Mesothelial cell of epicardium (in vitro differentiated cells): ENCODE data around the gene LBP. TPM values are rescaled to one million over a fixed set of nuclear protein-coding genes. Genes with fewer than 3 reads are reported as not detected.

Source experiments
- DNase-seq, 2 experiments: peaks; one replicate each; pipeline ENCODE4 v3.0.0; 2021; ENCODE audit warnings: low spot score in 2 of 2; ENCODE audit not compliant: unreplicated experiment in 2 of 2
- H3K27ac Mint-ChIP-seq: 2 replicates; pipeline ENCODE4 v1.8.0; 2021; ENCODE audit warnings: mixed read lengths
- H3K27me3 Mint-ChIP-seq: 2 replicates; pipeline ENCODE4 v1.8.0; 2021; ENCODE audit warnings: low read depth, mixed read lengths
- H3K36me3 Mint-ChIP-seq: 2 replicates; pipeline ENCODE4 v1.8.0; 2021; ENCODE audit warnings: mixed read lengths
- H3K4me1 Mint-ChIP-seq: 2 replicates; pipeline ENCODE4 v1.8.0; 2021; ENCODE audit warnings: mixed read lengths
- H3K4me3 Mint-ChIP-seq: 2 replicates; pipeline ENCODE4 v1.8.0; 2021; ENCODE audit warnings: mild to moderate bottlenecking, moderate library complexity, mixed read lengths
- H3K9me3 Mint-ChIP-seq: 2 replicates; pipeline ENCODE4 v1.8.0; 2021; ENCODE audit warnings: mixed read lengths
- CTCF ChIP-seq: fragments of 200-600 bp; sonication (generic); IDR thresholded peaks from one replicate; pipeline ENCODE4 v1.5.0; 2021; ENCODE audit warnings: antibody characterized with exemption; ENCODE audit not compliant: unreplicated experiment
- total RNA-seq: library from RNA; stranded (reverse); gene quantifications from 3 replicates; pipeline ENCODE4 v1.2.1, GENCODE V29; 2021

Gene LBP
- total RNA-seq, 1 donor from 2014 or later: not detected

DNA sequence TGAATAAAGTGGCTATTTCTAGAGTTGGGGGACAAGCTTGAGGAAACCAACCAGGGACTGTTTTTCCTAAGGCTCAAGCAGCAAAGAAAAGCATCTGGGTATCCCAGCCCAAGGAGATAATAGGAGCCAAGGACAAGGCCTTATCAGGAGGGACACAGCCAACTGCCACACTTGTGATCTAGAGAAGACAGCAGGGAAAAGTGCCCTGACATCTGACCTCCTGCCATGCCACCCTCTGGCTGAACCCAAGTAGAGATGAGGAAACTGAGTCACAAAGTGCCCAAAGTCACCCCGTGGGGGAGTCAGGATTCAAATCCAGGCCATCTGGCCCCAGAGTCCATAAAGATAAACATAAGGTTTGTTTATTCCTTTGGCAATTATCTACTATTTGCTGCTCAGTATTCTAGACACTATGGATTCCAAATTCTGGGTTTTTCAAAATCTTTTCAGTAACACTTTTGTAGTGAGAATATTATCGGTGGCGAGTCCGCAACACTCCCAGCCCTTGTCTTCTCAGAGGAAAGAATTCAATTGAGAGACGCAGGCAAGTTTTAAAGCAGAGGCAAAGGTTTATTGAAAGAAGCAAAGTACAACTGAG is 3.5 kb upstream of the LBP start:
- H3K27ac Mint-ChIP-seq: no peak overlapping the region

GRCh38 chr20:38343311-38344106 is 2.8 kb upstream of the LBP start:
- Mint-ChIP-seq H3K9me3 (no peaks in the 10 kb centered on the region), H3K36me3 (no peaks in the 10 kb centered on the region), H3K4me3 (no peak overlapping the region), H3K27me3 (no peaks in the 10 kb centered on the region), H3K27ac (no peak overlapping the region), H3K4me1 (peaks cover 11% of the 10 kb centered on the region)
- no peak for TF ChIP-seq CTCF
- DNase-seq: no peak

More for the DNA sequence above, 3.5 kb upstream of the LBP start:
- no peaks in the 10 kb centered on the region for H3K36me3 Mint-ChIP-seq
- DNase-seq: no peak
- no peak for TF ChIP-seq CTCF
- no peaks in the 10 kb centered on the region for H3K27me3 Mint-ChIP-seq
- peaks cover 11% of the 10 kb centered on the region for H3K4me1 Mint-ChIP-seq
- H3K9me3 Mint-ChIP-seq: peaks cover 4% of the 10 kb centered on the region
- no peak overlapping the region for H3K4me3 Mint-ChIP-seq

- Mint-ChIP-seq H3K9me3 (no peaks in the 10 kb centered on the region), H3K27me3 (no peaks in the 10 kb centered on the region), H3K4me1 (peaks cover 9% of the 10 kb centered on the region), H3K4me3 (no peak overlapping the region), H3K27ac (no peak overlapping the region), H3K36me3 (no peaks in the 10 kb centered on the region)
- no peak for DNase-seq
- no peak for TF ChIP-seq CTCF
Observed at GRCh38 chr20:38344107-38344701, 2.1 kb upstream of the LBP start.

- no peaks in the 10 kb centered on the region for H3K9me3 Mint-ChIP-seq
- H3K4me1 Mint-ChIP-seq: peaks cover 8% of the 10 kb centered on the region
- DNase-seq: no peak
- no peaks in the 10 kb centered on the region for H3K27me3 Mint-ChIP-seq
- H3K27ac Mint-ChIP-seq: no peak overlapping the region
- no peak overlapping the region for H3K4me3 Mint-ChIP-seq
- no peaks in the 10 kb centered on the region for H3K36me3 Mint-ChIP-seq
- no peak for TF ChIP-seq CTCF
Observed at GRCh38 chr20:38345643-38346042, 639 bp upstream of the LBP start.

GRCh38 chr20:38346741-38347140 is 459 bp downstream of the LBP start:
- Mint-ChIP-seq H3K4me1 (peaks cover 8% of the 10 kb centered on the region), H3K27me3 (no peaks in the 10 kb centered on the region), H3K27ac (no peak overlapping the region)

More at GRCh38 chr20:38346741-38347140, 459 bp downstream of the LBP start:
- no peak for DNase-seq
- Mint-ChIP-seq H3K36me3 (no peaks in the 10 kb centered on the region), H3K4me3 (no peak overlapping the region), H3K9me3 (no peaks in the 10 kb centered on the region)
- no peak for TF ChIP-seq CTCF
